ENCODE data around the gene CRISP2.
A peak's percentile ranks its signal among the peaks of the same experiment; 100 is the strongest.
"Not testable (repeated sequence)": the region's sequence is repeated elsewhere in the genome, so short reads cannot be mapped to it uniquely, and the experiment has no call there.

Gene CRISP2

GRCh38 chr6:49713346-49713745, at the start of gene CRISP2:
CRISP2 (minus strand) TSS chr6:49713543; CDS start chr6:49709196, 4,347 bp downstream.
- DNase-seq = no peak

- no peak for DNase-seq
These were observed 30.9 kb upstream of the CRISP2 start, which contains the start of gene CRISP3 for GRCh38 chr6:49744259-49744658. CRISP3 (minus strand) TSS chr6:49744388; CDS start chr6:49744367, 21 bp downstream.

GRCh38 chr6:49743429-49743828, 30.1 kb upstream of the CRISP2 start:
- DNase-seq = no peak

GRCh38 chr6:49739423-49739822, 26.1 kb upstream of the CRISP2 start:
- DNase-seq = peak; percentile 91

- no peak for DNase-seq
These were observed 22.7 kb upstream of the CRISP2 start for GRCh38 chr6:49736017-49736508.

- no peak for DNase-seq
These were observed 20.3 kb upstream of the CRISP2 start for GRCh38 chr6:49733680-49734079.

- no peak for DNase-seq
These were observed 19.4 kb upstream of the CRISP2 start for GRCh38 chr6:49732781-49733180.

- no peak for DNase-seq
These were observed 16.9 kb upstream of the CRISP2 start for GRCh38 chr6:49730251-49730650.

- DNase-seq = not testable (repeated sequence)
These were observed 10.6 kb upstream of the CRISP2 start for GRCh38 chr6:49723917-49724316.

GRCh38 chr6:49721297-49721696, 8.0 kb upstream of the CRISP2 start:
- DNase-seq = no peak

GRCh38 chr6:49720372-49720771, 7.0 kb upstream of the CRISP2 start:
- DNase-seq = no peak

- no peak for DNase-seq
These were observed 14.9 kb downstream of the CRISP2 start for GRCh38 chr6:49698478-49698877.

- no peak for DNase-seq
These were observed 19.8 kb downstream of the CRISP2 start for GRCh38 chr6:49693512-49693911.

- no peak for DNase-seq
These were observed 20.8 kb downstream of the CRISP2 start for GRCh38 chr6:49692534-49692933.

GRCh38 chr6:49676671-49677281, 36.6 kb downstream of the CRISP2 start:
- no peak for DNase-seq

GRCh38 chr6:49675816-49676215, 37.5 kb downstream of the CRISP2 start:
- DNase-seq = no peak

GRCh38 chr6:49668083-49668511, 45.2 kb downstream of the CRISP2 start:
- no peak for DNase-seq

GRCh38 chr6:49666930-49667757, 46.2 kb downstream of the CRISP2 start:
- no peak for DNase-seq

- DNase-seq = no peak
These were observed 46.9 kb downstream of the CRISP2 start for GRCh38 chr6:49666480-49666879.

GRCh38 chr6:49664817-49665216, 48.5 kb downstream of the CRISP2 start:
- no peak for DNase-seq

GRCh38 chr6:49664054-49664453, 49.3 kb downstream of the CRISP2 start:
- DNase-seq = not testable (repeated sequence)

- DNase-seq = no peak
These were observed 50.5 kb downstream of the CRISP2 start for GRCh38 chr6:49662892-49663261.

- DNase-seq = no peak
These were observed 51.0 kb downstream of the CRISP2 start for GRCh38 chr6:49662231-49662891.

GRCh38 chr6:49653942-49654341, 59.4 kb downstream of the CRISP2 start:
- DNase-seq = no peak
